Spleen (tissue), 11 donors: ENCODE measurements around the gene PPP4C. TPM values are rescaled to one million over a fixed set of nuclear protein-coding genes. Genes with fewer than 3 reads are reported as not detected.

Experiments used
- DNase-seq: peaks from one replicate; pipeline ENCODE4 v3.0.0-alpha.2; 2020
- H3K27ac ChIP-seq, 8 donors: fragments of 200-600 bp; sonication (generic) in 7 of 8; 1 replicate in 4 of 8; 2 replicates in 4 of 8; pipeline versions ENCODE4 v1.5.0 to v1.8.0; 2016 to 2021; ENCODE audit warnings: inconsistent platforms in 4 of 8, mild to moderate bottlenecking in 4 of 8, moderate library complexity in 1 of 8
- H3K27me3 ChIP-seq, 7 donors: fragments of 200-600 bp; sonication (generic) in 6 of 7; replicated peaks in 1 of 7; 1 replicate in 4 of 7; 2 replicates in 3 of 7; pipeline versions ENCODE4 v1.5.0 to v1.8.0; 2016 to 2021; ENCODE audit warnings: inconsistent platforms in 3 of 7, mild to moderate bottlenecking in 1 of 7
- H3K36me3 ChIP-seq, 6 donors: fragments of 200-600 bp; sonication (generic) in 5 of 6; 1 replicate in 4 of 6; 2 replicates in 2 of 6; pipeline versions ENCODE4 v1.5.0 to v1.8.0; 2016 to 2021; ENCODE audit warnings: inconsistent platforms in 2 of 6
- H3K4me1 ChIP-seq, 6 donors: fragments of 200-600 bp; sonication (generic) in 5 of 6; 1 replicate in 3 of 6; 2 replicates in 3 of 6; pipeline versions ENCODE4 v1.5.0 to v1.8.0; 2016 to 2021; ENCODE audit warnings: inconsistent platforms in 3 of 6
- H3K4me3 ChIP-seq, 8 donors: fragments of 200-600 bp; sonication (generic) in 7 of 8; 1 replicate in 4 of 8; 2 replicates in 4 of 8; pipeline versions ENCODE4 v1.5.0 to v1.8.0; 2016 to 2021; ENCODE audit warnings: inconsistent platforms in 4 of 8, mild to moderate bottlenecking in 4 of 8, moderate library complexity in 2 of 8
- H3K9me3 ChIP-seq, 8 donors: fragments of 200-600 bp; sonication (generic) in 7 of 8; 1 replicate in 4 of 8; 2 replicates in 4 of 8; pipeline versions ENCODE4 v1.5.0 to v1.8.0; 2016 to 2021; ENCODE audit warnings: inconsistent platforms in 4 of 8
- POLR2A ChIP-seq, 3 donors: fragments of 450-650 bp; IDR thresholded peaks; one replicate each; pipeline ENCODE4 v1.5.1; 2017; ENCODE audit warnings: antibody characterized with exemption in 3 of 3, mild to moderate bottlenecking in 1 of 3
- POLR2AphosphoS5 ChIP-seq, 3 donors: sonication (generic); formaldehyde crosslinking; IDR thresholded peaks; one replicate each; pipeline ENCODE4 v1.5.1; 2017; ENCODE audit warnings: antibody characterized with exemption in 3 of 3
- WGBS, 5 donors: extraction: QIAGEN DNeasy Blood & Tissue Kit in 3 of 5; methylation state at CpG; one replicate each; pipeline versions ENCODE4 v1.1.5 to v1.1.7; 2013 to 2018; 5-methylcytosine and 5-hydroxymethylcytosine counted together
- intact Hi-C: fragments of 100-400 bp; cut with DNase I; formaldehyde crosslinking; loops from one replicate; pipeline ENCODE4 v1.15.0; 2023; ENCODE audit warnings: low total_unique reads
- polyA plus RNA-seq, 3 donors: library from polyadenylated mRNA; stranded (reverse); fragments of 200-250 nt; gene quantifications; one replicate each; pipeline ENCODE4 v1.2.1, GENCODE V29; 2013
- total RNA-seq, 7 donors: library from RNA; depleted of rRNA in 3 of 7; stranded (reverse); fragments of >200 nt in 3 of 7; fragmentation: NEBNext Ultra II Directional in 4 of 7; extraction: Animal tissue kit (Norgen Biotek cat#: 25700) in 4 of 7; gene quantifications; one replicate each; pipeline versions ENCODE4 v1.1.0 to v1.2.1, GENCODE V29; 2016 to 2021
- TF ChIP-seq, protein P1 (sequence below), 11 experiments: fragments of 200-600 bp in 7 of 11; fragments of 450-650 bp in 4 of 11; sonication (generic) in 4 of 11; IDR thresholded peaks in 8 of 11; conservative IDR thresholded peaks in 3 of 11; 1 replicate in 7 of 11; 2 replicates in 4 of 11; pipeline versions ENCODE4 v1.4.0 to v1.8.0; 2016 to 2021; ENCODE audit warnings: antibody characterized with exemption in 11 of 11, inconsistent platforms in 4 of 11, mild to moderate bottlenecking in 1 of 11
- donor health status: healthy with polysubstance abuse.
- donor health status: DM: no; HTN: no; CAD: no; lungs with moderate emphysema.
- donor health status: DM: no; HTN: no; CAD: no.
- donor health status: Bipolar disorder and iron deficiency.
- donor health status: healthy.
- donor health status: DM: no; HTN: no; CAD: no.
- donor health status: DM: yes; HTN: yes; CAD: no.

PPP4C gene
- total and polyA plus RNA-seq, 10 donors, result 43.9 to 128 (median 76.1) TPM

DNA sequence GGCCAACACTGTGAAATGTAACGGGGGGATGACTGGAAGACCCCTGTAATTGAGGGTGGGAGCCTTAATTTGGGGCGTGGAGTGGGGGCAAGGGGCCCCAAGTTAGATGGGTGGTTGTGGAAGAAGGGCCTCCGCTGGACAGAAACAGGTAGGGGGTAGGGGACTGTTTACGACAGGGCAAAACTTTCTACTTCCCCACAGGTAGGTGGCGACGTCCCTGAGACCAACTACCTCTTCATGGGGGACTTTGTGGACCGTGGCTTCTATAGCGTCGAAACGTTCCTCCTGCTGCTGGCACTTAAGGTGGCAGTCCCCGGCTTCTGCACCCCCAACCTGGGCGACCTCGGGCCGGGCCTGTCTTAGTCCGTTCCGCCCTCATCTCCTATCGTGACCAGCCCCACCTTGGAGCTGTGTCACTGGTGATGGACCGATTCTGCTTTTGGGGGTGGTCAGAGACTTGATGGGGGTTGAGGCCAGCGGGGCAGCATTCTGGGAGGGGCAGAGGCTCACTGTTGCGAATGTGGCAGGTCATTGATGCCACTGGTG lies 6.8 kb downstream of the PPP4C start:
- H3K36me3 ChIP-seq, result peaks cover 6 to 94% (median 80%) of the 10 kb centered on the region in 6 donors
- TF ChIP-seq POLR2A (IDR thresholded peaks at IDR 0.05) (no peak), POLR2AphosphoS5 (IDR thresholded peaks at IDR 0.05) (no peak)
- TF ChIP-seq, protein P1, sequence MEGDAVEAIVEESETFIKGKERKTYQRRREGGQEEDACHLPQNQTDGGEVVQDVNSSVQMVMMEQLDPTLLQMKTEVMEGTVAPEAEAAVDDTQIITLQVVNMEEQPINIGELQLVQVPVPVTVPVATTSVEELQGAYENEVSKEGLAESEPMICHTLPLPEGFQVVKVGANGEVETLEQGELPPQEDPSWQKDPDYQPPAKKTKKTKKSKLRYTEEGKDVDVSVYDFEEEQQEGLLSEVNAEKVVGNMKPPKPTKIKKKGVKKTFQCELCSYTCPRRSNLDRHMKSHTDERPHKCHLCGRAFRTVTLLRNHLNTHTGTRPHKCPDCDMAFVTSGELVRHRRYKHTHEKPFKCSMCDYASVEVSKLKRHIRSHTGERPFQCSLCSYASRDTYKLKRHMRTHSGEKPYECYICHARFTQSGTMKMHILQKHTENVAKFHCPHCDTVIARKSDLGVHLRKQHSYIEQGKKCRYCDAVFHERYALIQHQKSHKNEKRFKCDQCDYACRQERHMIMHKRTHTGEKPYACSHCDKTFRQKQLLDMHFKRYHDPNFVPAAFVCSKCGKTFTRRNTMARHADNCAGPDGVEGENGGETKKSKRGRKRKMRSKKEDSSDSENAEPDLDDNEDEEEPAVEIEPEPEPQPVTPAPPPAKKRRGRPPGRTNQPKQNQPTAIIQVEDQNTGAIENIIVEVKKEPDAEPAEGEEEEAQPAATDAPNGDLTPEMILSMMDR (IDR thresholded peaks at IDR 0.05 in 8 of 11, conservative IDR thresholded peaks at IDR 0.05 in 3 of 11), result no peak
- no peaks in the 10 kb centered on the region for H3K27me3 ChIP-seq
- 87 to 92% (median 89%) methylated on average over 20 of the region's 20 CpGs for WGBS, 5 donors
- H3K4me3 ChIP-seq, result no peak overlapping the region
- no peak for DNase-seq
- H3K27ac ChIP-seq, result no peak overlapping the region
- intact Hi-C loops, result no loop called here
- no peaks in the 10 kb centered on the region for H3K9me3 ChIP-seq
- peaks cover 8 to 59% (median 28%) of the 10 kb centered on the region in 6 donors for H3K4me1 ChIP-seq

DNA sequence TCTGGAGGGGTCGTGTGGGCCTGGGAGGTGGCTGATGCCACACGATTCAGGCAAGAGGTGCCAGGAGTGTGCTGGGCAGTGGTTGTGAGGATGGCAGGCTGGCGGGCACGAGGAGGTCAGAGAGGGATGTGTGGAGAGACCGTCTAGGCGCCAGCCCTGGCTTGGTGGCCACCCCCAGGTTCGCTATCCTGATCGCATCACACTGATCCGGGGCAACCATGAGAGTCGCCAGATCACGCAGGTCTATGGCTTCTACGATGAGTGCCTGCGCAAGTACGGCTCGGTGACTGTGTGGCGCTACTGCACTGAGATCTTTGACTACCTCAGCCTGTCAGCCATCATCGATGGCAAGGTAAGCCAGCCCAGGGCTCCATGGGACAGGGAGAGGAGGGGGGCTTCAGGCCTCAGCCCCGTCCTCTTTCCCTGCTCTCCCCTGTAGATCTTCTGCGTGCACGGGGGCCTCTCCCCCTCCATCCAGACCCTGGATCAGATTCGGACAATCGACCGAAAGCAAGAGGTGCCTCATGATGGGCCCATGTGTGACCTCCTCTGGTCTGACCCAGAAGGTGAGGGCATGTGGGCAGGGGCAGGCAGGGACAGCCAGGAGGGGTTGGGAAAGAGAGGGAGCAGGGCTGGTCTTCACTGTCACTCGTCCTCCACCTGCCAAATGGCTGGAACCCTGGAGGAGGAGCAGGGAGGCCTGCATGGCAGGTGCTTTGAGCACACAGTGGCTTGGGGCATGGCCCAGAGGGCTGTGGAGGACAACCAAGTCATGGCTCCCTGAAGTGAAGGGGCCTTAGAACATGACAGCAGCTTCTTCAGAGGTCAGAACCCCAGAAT lies 7.6 kb downstream of the PPP4C start:
- 90 to 95% (median 94%) methylated on average over 20 to 24 of the region's 24 CpGs for WGBS, 5 donors
- H3K27ac ChIP-seq, result no peak overlapping the region
- H3K4me3 ChIP-seq, result no peak overlapping the region
- no peak for DNase-seq
- H3K9me3 ChIP-seq, result no peaks in the 10 kb centered on the region
- peaks cover 6 to 86% (median 76%) of the 10 kb centered on the region in 6 donors for H3K36me3 ChIP-seq
- intact Hi-C loops, result no loop called here
- no peaks in the 10 kb centered on the region for H3K27me3 ChIP-seq
- peaks cover 0 to 55% (median 20%) of the 10 kb centered on the region in 6 donors for H3K4me1 ChIP-seq
- TF ChIP-seq, protein P1 (IDR thresholded peaks at IDR 0.05 in 8 of 11, conservative IDR thresholded peaks at IDR 0.05 in 3 of 11), result no peak
- TF ChIP-seq POLR2A (IDR thresholded peaks at IDR 0.05) (no peak), POLR2AphosphoS5 (IDR thresholded peaks at IDR 0.05) (peak in 2 of 3 donors; percentile 13 to 30)

DNA sequence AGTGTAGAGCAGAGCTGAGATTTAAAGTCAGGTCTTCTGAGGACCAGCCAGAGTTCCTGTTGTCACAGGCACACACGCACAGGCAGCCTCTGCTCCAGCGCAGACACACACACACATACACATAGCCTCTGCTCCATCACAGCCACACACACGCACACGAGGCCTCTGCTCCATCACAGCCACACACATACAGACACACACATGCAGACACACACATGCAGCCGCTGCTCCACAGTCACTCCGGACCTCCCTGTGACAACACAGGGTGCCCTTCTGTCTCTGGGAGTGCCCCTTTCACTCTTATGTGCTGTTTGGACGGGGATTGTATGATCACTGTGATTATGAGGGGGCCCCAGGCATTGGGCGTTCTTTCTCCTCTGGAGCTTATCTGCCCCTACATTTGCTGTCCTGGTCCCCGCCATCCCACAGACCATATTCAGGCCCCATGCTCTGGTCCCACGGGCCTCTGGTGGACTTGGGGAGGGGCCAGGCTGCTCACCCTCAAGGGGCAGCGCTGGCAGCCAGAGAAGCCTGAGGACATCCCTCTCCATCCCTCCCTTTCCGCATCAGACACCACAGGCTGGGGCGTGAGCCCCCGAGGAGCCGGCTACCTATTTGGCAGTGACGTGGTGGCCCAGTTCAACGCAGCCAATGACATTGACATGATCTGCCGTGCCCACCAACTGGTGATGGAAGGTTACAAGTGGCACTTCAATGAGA lies 8.5 kb downstream of the PPP4C start:
- peaks cover 6 to 77% (median 68%) of the 10 kb centered on the region in 6 donors for H3K36me3 ChIP-seq
- 85 to 91% (median 90%) methylated on average over 17 to 18 of the region's 18 CpGs for WGBS, 5 donors

More for the DNA sequence above, 8.5 kb downstream of the PPP4C start:
- no peak for TF ChIP-seq POLR2A (IDR thresholded peaks at IDR 0.05)
- TF ChIP-seq POLR2AphosphoS5 (IDR thresholded peaks at IDR 0.05), result no peak
- TF ChIP-seq, protein P1 (IDR thresholded peaks at IDR 0.05 in 8 of 11, conservative IDR thresholded peaks at IDR 0.05 in 3 of 11), result no peak
- no peaks in the 10 kb centered on the region for H3K27me3 ChIP-seq
- H3K27ac ChIP-seq, result peak overlapping the region in 3 of 8 donors; percentile 0 to 85 (median 32)
- DNase-seq, result no peak
- H3K4me3 ChIP-seq, result no peak overlapping the region
- H3K9me3 ChIP-seq, result no peaks in the 10 kb centered on the region
- peaks cover 0 to 52% (median 14%) of the 10 kb centered on the region in 6 donors for H3K4me1 ChIP-seq
- intact Hi-C loops, result no loop called here
